ENCODE results near the gene RDH11.
"Not testable (repeated sequence)": the region's sequence is repeated elsewhere in the genome, so short reads cannot be mapped to it uniquely, and the experiment has no call there.

DNA sequence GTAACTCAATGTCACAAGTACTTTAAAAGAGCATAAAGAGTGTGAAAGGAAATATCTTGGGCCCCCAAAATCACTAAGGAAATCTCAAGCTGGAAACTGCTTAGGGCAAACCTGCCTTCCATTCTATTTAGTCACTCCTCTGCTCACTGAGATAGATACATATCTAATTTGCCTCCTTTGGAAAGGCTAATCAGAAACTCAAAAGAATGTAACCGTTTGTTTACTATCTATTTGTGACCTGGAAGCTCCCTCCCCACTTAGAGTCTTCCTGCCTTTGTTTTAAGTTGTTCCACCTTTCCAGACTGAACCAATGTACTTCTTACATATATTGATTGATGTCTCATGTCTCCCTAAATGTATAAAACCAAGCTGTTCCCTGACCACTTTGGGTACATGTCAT, 14.2 kb upstream of the RDH11 start:
- not testable (repeated sequence) for TF ChIP-seq ZNF548 (tag by site-specific recombination; IDR thresholded peaks at IDR 0.05); GLI4 (tag by site-specific recombination; IDR thresholded peaks at IDR 0.05); KLF9 (tag by site-specific recombination; IDR thresholded peaks at IDR 0.05; ENCODE audit: low read depth)
- TF ChIP-seq, protein P1, sequence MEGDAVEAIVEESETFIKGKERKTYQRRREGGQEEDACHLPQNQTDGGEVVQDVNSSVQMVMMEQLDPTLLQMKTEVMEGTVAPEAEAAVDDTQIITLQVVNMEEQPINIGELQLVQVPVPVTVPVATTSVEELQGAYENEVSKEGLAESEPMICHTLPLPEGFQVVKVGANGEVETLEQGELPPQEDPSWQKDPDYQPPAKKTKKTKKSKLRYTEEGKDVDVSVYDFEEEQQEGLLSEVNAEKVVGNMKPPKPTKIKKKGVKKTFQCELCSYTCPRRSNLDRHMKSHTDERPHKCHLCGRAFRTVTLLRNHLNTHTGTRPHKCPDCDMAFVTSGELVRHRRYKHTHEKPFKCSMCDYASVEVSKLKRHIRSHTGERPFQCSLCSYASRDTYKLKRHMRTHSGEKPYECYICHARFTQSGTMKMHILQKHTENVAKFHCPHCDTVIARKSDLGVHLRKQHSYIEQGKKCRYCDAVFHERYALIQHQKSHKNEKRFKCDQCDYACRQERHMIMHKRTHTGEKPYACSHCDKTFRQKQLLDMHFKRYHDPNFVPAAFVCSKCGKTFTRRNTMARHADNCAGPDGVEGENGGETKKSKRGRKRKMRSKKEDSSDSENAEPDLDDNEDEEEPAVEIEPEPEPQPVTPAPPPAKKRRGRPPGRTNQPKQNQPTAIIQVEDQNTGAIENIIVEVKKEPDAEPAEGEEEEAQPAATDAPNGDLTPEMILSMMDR (tag by site-specific recombination; IDR thresholded peaks at IDR 0.05), result not testable (repeated sequence)
- TF ChIP-seq, protein P2, sequence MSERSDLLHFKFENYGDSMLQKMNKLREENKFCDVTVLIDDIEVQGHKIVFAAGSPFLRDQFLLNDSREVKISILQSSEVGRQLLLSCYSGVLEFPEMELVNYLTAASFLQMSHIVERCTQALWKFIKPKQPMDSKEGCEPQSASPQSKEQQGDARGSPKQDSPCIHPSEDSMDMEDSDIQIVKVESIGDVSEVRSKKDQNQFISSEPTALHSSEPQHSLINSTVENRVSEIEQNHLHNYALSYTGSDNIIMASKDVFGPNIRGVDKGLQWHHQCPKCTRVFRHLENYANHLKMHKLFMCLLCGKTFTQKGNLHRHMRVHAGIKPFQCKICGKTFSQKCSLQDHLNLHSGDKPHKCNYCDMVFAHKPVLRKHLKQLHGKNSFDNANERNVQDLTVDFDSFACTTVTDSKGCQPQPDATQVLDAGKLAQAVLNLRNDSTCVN (tag by site-specific recombination; optimal IDR thresholded peaks at IDR 0.05), result not testable (repeated sequence)
- TF ChIP-seq, protein P3, sequence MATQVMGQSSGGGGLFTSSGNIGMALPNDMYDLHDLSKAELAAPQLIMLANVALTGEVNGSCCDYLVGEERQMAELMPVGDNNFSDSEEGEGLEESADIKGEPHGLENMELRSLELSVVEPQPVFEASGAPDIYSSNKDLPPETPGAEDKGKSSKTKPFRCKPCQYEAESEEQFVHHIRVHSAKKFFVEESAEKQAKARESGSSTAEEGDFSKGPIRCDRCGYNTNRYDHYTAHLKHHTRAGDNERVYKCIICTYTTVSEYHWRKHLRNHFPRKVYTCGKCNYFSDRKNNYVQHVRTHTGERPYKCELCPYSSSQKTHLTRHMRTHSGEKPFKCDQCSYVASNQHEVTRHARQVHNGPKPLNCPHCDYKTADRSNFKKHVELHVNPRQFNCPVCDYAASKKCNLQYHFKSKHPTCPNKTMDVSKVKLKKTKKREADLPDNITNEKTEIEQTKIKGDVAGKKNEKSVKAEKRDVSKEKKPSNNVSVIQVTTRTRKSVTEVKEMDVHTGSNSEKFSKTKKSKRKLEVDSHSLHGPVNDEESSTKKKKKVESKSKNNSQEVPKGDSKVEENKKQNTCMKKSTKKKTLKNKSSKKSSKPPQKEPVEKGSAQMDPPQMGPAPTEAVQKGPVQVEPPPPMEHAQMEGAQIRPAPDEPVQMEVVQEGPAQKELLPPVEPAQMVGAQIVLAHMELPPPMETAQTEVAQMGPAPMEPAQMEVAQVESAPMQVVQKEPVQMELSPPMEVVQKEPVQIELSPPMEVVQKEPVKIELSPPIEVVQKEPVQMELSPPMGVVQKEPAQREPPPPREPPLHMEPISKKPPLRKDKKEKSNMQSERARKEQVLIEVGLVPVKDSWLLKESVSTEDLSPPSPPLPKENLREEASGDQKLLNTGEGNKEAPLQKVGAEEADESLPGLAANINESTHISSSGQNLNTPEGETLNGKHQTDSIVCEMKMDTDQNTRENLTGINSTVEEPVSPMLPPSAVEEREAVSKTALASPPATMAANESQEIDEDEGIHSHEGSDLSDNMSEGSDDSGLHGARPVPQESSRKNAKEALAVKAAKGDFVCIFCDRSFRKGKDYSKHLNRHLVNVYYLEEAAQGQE (tag by site-specific recombination; IDR thresholded peaks at IDR 0.05), result not testable (repeated sequence)
- TF ChIP-seq, protein P4, sequence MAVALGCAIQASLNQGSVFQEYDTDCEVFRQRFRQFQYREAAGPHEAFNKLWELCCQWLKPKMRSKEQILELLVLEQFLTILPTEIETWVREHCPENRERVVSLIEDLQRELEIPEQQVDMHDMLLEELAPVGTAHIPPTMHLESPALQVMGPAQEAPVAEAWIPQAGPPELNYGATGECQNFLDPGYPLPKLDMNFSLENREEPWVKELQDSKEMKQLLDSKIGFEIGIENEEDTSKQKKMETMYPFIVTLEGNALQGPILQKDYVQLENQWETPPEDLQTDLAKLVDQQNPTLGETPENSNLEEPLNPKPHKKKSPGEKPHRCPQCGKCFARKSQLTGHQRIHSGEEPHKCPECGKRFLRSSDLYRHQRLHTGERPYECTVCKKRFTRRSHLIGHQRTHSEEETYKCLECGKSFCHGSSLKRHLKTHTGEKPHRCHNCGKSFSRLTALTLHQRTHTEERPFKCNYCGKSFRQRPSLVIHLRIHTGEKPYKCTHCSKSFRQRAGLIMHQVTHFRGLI (tag by site-specific recombination; IDR thresholded peaks at IDR 0.05), result not testable (repeated sequence)
- TF ChIP-seq, protein P5, sequence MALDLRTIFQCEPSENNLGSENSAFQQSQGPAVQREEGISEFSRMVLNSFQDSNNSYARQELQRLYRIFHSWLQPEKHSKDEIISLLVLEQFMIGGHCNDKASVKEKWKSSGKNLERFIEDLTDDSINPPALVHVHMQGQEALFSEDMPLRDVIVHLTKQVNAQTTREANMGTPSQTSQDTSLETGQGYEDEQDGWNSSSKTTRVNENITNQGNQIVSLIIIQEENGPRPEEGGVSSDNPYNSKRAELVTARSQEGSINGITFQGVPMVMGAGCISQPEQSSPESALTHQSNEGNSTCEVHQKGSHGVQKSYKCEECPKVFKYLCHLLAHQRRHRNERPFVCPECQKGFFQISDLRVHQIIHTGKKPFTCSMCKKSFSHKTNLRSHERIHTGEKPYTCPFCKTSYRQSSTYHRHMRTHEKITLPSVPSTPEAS (tag by site-specific recombination; IDR thresholded peaks at IDR 0.05), result not testable (repeated sequence)
- TF ChIP-seq, protein P6, sequence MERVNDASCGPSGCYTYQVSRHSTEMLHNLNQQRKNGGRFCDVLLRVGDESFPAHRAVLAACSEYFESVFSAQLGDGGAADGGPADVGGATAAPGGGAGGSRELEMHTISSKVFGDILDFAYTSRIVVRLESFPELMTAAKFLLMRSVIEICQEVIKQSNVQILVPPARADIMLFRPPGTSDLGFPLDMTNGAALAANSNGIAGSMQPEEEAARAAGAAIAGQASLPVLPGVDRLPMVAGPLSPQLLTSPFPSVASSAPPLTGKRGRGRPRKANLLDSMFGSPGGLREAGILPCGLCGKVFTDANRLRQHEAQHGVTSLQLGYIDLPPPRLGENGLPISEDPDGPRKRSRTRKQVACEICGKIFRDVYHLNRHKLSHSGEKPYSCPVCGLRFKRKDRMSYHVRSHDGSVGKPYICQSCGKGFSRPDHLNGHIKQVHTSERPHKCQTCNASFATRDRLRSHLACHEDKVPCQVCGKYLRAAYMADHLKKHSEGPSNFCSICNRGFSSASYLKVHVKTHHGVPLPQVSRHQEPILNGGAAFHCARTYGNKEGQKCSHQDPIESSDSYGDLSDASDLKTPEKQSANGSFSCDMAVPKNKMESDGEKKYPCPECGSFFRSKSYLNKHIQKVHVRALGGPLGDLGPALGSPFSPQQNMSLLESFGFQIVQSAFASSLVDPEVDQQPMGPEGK (tag by site-specific recombination; IDR thresholded peaks at IDR 0.05), result not testable (repeated sequence)
- TF ChIP-seq, protein P7, sequence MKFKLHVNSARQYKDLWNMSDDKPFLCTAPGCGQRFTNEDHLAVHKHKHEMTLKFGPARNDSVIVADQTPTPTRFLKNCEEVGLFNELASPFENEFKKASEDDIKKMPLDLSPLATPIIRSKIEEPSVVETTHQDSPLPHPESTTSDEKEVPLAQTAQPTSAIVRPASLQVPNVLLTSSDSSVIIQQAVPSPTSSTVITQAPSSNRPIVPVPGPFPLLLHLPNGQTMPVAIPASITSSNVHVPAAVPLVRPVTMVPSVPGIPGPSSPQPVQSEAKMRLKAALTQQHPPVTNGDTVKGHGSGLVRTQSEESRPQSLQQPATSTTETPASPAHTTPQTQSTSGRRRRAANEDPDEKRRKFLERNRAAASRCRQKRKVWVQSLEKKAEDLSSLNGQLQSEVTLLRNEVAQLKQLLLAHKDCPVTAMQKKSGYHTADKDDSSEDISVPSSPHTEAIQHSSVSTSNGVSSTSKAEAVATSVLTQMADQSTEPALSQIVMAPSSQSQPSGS (tag by site-specific recombination; IDR thresholded peaks at IDR 0.05; ENCODE audit: low read depth), result not testable (repeated sequence)
- TF ChIP-seq, protein P8, sequence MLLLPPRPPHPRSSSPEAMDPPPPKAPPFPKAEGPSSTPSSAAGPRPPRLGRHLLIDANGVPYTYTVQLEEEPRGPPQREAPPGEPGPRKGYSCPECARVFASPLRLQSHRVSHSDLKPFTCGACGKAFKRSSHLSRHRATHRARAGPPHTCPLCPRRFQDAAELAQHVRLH (tag by site-specific recombination; IDR thresholded peaks at IDR 0.05), result not testable (repeated sequence)
- TF ChIP-seq, protein P9, sequence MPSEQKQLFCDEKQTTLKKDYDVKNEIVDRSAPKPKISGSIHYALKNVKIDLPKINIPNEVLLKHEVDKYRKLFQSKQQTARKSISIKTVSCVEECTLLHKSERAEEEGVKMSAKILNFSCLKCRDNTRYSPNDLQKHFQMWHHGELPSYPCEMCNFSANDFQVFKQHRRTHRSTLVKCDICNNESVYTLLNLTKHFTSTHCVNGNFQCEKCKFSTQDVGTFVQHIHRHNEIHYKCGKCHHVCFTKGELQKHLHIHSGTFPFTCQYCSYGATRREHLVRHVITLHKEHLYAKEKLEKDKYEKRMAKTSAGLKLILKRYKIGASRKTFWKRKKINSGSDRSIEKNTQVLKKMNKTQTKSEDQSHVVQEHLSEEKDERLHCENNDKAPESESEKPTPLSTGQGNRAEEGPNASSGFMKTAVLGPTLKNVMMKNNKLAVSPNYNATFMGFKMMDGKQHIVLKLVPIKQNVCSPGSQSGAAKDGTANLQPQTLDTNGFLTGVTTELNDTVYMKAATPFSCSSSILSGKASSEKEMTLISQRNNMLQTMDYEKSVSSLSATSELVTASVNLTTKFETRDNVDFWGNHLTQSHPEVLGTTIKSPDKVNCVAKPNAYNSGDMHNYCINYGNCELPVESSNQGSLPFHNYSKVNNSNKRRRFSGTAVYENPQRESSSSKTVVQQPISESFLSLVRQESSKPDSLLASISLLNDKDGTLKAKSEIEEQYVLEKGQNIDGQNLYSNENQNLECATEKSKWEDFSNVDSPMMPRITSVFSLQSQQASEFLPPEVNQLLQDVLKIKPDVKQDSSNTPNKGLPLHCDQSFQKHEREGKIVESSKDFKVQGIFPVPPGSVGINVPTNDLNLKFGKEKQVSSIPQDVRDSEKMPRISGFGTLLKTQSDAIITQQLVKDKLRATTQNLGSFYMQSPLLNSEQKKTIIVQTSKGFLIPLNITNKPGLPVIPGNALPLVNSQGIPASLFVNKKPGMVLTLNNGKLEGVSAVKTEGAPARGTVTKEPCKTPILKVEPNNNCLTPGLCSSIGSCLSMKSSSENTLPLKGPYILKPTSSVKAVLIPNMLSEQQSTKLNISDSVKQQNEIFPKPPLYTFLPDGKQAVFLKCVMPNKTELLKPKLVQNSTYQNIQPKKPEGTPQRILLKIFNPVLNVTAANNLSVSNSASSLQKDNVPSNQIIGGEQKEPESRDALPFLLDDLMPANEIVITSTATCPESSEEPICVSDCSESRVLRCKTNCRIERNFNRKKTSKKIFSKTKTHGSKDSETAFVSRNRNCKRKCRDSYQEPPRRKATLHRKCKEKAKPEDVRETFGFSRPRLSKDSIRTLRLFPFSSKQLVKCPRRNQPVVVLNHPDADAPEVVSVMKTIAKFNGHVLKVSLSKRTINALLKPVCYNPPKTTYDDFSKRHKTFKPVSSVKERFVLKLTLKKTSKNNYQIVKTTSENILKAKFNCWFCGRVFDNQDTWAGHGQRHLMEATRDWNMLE (tag by site-specific recombination; conservative IDR thresholded peaks at IDR 0.05; ENCODE audit: low read depth), result not testable (repeated sequence)

Data from HEK293 (cell line).